ENCODE data around the gene ANXA9.

ANXA9 gene

GRCh38 chr1:150981805-150982712, at the start of gene ANXA9:
Gene ANXA9 (plus strand): TSS chr1:150982292. CDS start chr1:150983106, 814 bp downstream.
- DNase-seq = no peak

GRCh38 chr1:150944856-150945255, 37.2 kb upstream of the ANXA9 start:
- no peak for DNase-seq

- DNase-seq = no peak
Measured at GRCh38 chr1:150954708-150955107, 27.4 kb upstream of the ANXA9 start.

GRCh38 chr1:150955280-150955679, 26.8 kb upstream of the ANXA9 start:
- no peak for DNase-seq

- DNase-seq = no peak
Measured at GRCh38 chr1:150957666-150958065, 24.4 kb upstream of the ANXA9 start.

- no peak for DNase-seq
Measured at GRCh38 chr1:150960646-150961045, 21.4 kb upstream of the ANXA9 start.

GRCh38 chr1:150961756-150962155, 20.3 kb upstream of the ANXA9 start:
- no peak for DNase-seq

- DNase-seq = no peak
Measured at GRCh38 chr1:150963321-150964163, 18.6 kb upstream of the ANXA9 start.

- DNase-seq = no peak
Measured at GRCh38 chr1:150964164-150964489, 18.0 kb upstream of the ANXA9 start.

GRCh38 chr1:150965605-150966004, 16.5 kb upstream of the ANXA9 start:
- DNase-seq = no peak

GRCh38 chr1:150966011-150966410, 16.1 kb upstream of the ANXA9 start:
- no peak for DNase-seq

GRCh38 chr1:150967936-150968335, 14.2 kb upstream of the ANXA9 start:
- no peak for DNase-seq

GRCh38 chr1:150968491-150968890, 13.6 kb upstream of the ANXA9 start:
- DNase-seq = no peak

- no peak for DNase-seq
Measured at GRCh38 chr1:150969626-150970025, 12.5 kb upstream of the ANXA9 start.

- DNase-seq = no peak
Measured at GRCh38 chr1:150970808-150971582, 11.1 kb upstream of the ANXA9 start.

GRCh38 chr1:150971583-150972416, 10.3 kb upstream of the ANXA9 start:
- no peak for DNase-seq

GRCh38 chr1:150972417-150972940, 9.6 kb upstream of the ANXA9 start:
- no peak for DNase-seq

GRCh38 chr1:150973258-150973835, 8.7 kb upstream of the ANXA9 start:
- DNase-seq = no peak

- peak; percentile 13 for DNase-seq
Measured at GRCh38 chr1:150973836-150974579, 8.1 kb upstream of the ANXA9 start.

- peak; percentile 48 for DNase-seq
Measured at GRCh38 chr1:150974580-150975478, 7.3 kb upstream of the ANXA9 start, which contains the start of gene CERS2. Gene CERS2 (minus strand): TSS chr1:150974835. CDS start chr1:150969090, 5,745 bp downstream.
